GM12872 (cell line): Measurements from ENCODE around the gene KHK.

Source experiments
- TF ChIP-seq, protein P1 (sequence below): IDR thresholded peaks from 3 replicates; pipeline ENCODE4 v1.5.1; 2011; ENCODE audit warnings: low read depth, mild to moderate bottlenecking, low read length, moderate library complexity; ENCODE audit not compliant: insufficient read depth

KHK gene

DNA sequence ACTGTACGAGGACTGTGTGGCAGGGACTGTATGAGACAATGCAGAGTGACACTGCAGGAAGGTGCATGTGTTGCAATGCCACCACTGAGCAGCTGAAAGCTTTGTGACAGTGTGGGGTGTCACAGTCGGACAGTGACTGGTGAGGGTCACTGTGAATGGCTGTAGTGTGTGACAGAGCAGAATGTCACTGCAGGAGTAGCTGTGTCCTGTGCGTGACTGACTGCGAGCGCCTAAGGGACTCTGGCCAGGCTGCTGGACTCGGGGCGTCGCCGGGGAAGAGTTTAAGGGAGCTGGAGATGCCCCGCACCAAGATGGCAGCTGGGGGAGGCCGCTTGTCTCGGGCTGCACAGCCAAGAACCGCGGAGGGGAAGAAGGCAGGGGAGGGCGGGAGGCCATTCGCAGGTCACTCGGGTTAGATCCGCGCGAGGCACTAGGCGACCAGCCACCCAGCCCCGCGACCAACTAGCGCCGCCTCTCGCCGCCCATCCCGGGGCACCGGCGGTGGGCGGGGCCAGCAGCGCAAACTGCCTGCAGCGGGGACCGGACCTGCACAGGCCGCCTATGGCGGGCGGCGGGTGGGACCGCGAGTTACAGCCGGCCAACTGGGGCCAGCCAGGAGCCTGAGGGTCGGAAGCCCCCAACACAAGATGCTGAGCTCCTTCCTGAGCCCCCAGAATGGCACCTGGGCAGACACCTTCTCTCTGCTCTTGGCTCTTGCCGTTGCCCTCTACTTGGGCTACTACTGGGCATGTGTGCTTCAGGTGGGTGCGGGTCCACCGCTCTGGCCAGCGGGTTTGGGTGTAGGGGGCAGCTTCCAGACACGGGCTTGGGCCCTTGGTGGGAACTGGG lies 37.0 kb downstream of the KHK start, which contains the start of gene ABHD1:
Gene ABHD1 (plus strand): TSS at position 514 of the 849 bp plus-strand sequence. CDS start 134 bp downstream, at position 648.
- TF ChIP-seq, protein P1, sequence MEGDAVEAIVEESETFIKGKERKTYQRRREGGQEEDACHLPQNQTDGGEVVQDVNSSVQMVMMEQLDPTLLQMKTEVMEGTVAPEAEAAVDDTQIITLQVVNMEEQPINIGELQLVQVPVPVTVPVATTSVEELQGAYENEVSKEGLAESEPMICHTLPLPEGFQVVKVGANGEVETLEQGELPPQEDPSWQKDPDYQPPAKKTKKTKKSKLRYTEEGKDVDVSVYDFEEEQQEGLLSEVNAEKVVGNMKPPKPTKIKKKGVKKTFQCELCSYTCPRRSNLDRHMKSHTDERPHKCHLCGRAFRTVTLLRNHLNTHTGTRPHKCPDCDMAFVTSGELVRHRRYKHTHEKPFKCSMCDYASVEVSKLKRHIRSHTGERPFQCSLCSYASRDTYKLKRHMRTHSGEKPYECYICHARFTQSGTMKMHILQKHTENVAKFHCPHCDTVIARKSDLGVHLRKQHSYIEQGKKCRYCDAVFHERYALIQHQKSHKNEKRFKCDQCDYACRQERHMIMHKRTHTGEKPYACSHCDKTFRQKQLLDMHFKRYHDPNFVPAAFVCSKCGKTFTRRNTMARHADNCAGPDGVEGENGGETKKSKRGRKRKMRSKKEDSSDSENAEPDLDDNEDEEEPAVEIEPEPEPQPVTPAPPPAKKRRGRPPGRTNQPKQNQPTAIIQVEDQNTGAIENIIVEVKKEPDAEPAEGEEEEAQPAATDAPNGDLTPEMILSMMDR: no peak

DNA sequence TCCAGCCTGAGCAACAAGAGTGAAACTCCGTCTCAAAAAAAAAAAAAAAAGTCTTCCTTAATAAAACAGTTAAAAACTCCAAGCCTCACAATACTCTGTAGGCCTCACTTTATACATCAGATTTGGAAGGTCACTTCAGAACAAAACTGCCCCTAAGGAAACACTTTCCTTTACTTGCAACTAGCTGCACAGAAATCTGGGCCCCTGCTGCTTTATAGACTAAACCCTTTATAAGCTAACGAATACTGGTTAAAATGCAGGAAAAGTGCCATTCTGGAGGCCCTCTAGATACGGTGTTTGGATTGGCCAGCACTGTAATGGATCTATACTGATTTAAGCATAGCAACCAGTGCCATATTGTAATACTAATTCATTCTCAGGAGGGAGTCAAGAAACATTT lies 38.5 kb downstream of the KHK start:
- TF ChIP-seq, protein P1: no peak

DNA sequence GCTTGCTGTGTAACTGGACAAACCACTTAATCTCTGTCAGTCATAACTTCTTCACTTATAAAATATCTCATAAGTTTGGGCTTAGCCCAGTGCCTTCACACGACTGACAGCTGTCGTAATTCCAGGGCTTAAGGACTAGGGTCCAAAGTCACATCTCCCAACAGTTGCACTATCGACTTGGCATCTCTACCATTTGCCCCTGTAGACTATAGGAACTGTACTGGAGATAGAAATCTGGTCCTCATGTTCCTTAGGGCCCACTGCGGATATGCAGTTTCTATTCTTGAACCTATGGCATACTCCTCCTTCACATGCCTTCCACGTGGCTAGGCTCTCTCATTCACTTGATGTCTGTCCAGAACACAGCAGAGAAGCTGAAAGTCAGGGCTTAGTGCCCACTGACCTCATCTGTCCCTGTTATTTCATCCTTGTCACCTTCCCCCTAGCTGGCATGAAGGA lies 39.7 kb downstream of the KHK start:
- TF ChIP-seq, protein P1: no peak

DNA sequence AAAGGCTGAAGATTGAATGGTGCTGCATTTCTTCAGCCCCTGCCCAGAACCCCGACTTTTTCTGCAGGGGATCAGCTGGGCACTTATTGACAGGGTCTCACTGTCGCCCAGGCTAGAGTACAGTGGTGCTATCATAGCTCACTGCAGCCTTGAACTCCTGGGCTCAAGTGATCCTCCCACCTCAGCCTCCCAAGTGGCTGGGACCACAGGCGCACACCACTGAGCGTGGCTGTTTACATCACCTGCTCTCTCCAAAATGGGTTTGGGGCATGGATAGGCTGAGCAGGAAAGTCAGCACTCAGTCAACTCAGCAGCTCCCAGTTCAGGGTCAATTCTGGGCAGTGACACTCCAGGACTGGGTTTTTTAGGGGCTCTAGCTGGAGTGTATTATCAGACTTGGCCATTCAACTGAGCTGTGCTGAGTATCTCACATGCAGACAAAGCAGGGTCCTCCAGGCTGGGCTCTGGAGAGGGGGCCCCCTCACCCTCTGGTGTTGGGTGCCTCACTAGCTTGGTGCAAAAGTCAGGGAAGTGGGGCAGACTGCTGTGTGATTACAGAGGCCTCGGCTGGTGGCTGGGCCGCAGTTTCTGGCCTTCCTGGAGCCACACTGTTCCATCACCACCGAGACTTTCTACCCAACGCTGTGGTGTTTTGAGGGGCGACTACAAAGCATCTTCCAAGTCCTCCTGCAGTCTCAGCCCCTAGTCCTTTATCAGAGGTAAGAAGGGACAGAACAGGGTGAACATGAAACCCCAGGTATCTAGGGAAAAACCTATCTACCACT lies 41.5 kb downstream of the KHK start:
- TF ChIP-seq, protein P1: no peak

DNA sequence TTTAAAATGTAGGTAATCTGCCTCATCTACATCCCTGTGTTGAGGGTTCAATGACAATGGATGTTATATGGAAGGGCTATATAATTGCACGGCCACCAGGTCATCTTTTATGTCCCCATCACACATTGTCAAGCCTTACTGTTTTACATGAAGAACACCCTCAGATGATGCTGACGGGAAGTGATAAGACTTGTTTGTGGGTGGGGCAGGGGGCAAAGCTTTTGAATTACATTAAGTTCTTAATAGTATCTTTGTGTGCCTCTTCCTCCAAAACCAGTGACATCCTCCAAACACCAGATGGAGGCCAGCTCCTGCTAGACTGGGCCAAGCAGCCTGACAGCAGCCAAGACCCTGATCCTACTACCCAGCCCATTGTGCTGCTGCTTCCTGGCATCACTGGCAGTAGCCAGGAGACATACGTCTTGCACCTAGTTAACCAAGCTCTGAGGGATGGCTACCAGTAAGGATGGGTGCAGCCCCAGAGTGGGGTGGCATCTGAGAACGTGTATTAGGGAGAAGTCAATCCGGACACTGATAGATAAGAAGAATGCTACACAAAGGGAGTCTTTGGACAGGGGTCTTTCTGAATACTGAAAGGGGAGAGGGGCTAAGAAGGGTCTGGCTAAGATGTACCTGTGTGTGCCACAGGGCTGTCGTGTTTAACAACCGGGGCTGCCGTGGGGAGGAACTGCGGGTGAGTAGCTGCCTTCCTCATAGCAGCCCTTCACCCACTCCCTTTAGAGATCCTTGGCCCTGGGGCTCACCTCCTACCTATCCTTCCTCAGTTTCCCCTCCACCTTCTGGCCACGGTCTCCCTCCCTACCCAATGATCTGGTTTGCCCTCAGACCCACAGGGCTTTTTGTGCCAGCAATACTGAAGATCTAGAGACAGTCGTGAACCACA lies 42.3 kb downstream of the KHK start:
- TF ChIP-seq, protein P1: no peak

DNA sequence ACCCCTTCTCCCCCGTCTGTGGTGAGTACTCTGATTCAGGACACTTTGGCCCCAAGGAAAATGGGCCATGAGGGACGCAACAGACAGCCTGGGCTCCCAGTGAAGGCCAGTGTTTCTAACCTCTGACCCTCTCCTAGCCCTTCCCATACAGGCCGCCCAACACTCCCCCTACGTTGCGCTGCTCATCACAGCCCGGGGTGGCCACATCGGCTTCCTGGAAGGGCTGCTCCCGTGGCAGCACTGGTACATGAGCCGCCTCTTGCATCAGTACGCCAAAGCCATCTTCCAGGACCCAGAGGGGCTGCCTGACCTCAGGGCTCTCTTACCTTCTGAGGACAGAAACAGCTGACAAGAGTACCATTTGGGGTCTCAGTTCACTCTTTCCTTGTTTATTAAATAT lies 43.8 kb downstream of the KHK start:
- TF ChIP-seq, protein P1: no peak
